ENCODE results near the gene SCYGR1.
"Not testable (repeated sequence)": the region's sequence is repeated elsewhere in the genome, so short reads cannot be mapped to it uniquely, and the experiment has no call there.

The SCYGR1 gene

GRCh38 chr2:227387583-227387982 is at the start of gene SCYGR1:
SCYGR1 (minus strand) TSS chr2:227387949; CDS start chr2:227387949, 0 bp downstream.
- DNase-seq (ENCODE audit: low spot score); in situ Hi-C loops (cut with MboI; ENCODE audit: low sequenced_read_pairs, unreplicated experiment): not testable (repeated sequence)

- no peak for TF ChIP-seq CTCF (IDR thresholded peaks at IDR 0.05; ENCODE audit: borderline replicate concordance, control extremely low read depth, extremely low read depth, insufficient read depth, missing control alignments)
- in situ Hi-C loops (cut with MboI; ENCODE audit: low sequenced_read_pairs, unreplicated experiment): no loop called here
- DNase-seq (ENCODE audit: low spot score): no peak
These were observed 48.9 kb upstream of the SCYGR1 start for GRCh38 chr2:227436436-227437174.

GRCh38 chr2:227433171-227433570 is 45.4 kb upstream of the SCYGR1 start:
- TF ChIP-seq CTCF (IDR thresholded peaks at IDR 0.05; ENCODE audit: borderline replicate concordance, control extremely low read depth, extremely low read depth, insufficient read depth, missing control alignments): no peak
- in situ Hi-C loops (cut with MboI; ENCODE audit: low sequenced_read_pairs, unreplicated experiment): no loop called here
- no peak for DNase-seq (ENCODE audit: low spot score)

- no peak for TF ChIP-seq CTCF (IDR thresholded peaks at IDR 0.05; ENCODE audit: borderline replicate concordance, control extremely low read depth, extremely low read depth, insufficient read depth, missing control alignments)
- in situ Hi-C loops (cut with MboI; ENCODE audit: low sequenced_read_pairs, unreplicated experiment): no loop called here
- no peak for DNase-seq (ENCODE audit: low spot score)
These were observed 42.9 kb upstream of the SCYGR1 start for GRCh38 chr2:227430639-227431038.

- in situ Hi-C loops (cut with MboI; ENCODE audit: low sequenced_read_pairs, unreplicated experiment): no loop called here
- no peak for DNase-seq (ENCODE audit: low spot score)
These were observed 41.1 kb upstream of the SCYGR1 start for GRCh38 chr2:227428731-227429285.

GRCh38 chr2:227423656-227424499 is 36.1 kb upstream of the SCYGR1 start:
- in situ Hi-C loops (cut with MboI; ENCODE audit: low sequenced_read_pairs, unreplicated experiment): no loop called here
- no peak for DNase-seq (ENCODE audit: low spot score)
- TF ChIP-seq CTCF (IDR thresholded peaks at IDR 0.05; ENCODE audit: borderline replicate concordance, control extremely low read depth, extremely low read depth, insufficient read depth, missing control alignments): no peak

More at GRCh38 chr2:227428731-227429285, 41.1 kb upstream of the SCYGR1 start:
- no peak for TF ChIP-seq CTCF (IDR thresholded peaks at IDR 0.05; ENCODE audit: borderline replicate concordance, control extremely low read depth, extremely low read depth, insufficient read depth, missing control alignments)
